GM18870 (cell line): Measurements from ENCODE around the gene CDK13.
A peak's percentile ranks its signal among the peaks of the same experiment; 100 is the strongest.
"Not testable (repeated sequence)": the region's sequence is repeated elsewhere in the genome, so short reads cannot be mapped to it uniquely, and the experiment has no call there.

Source experiments
- ATAC-seq: cut with Tn5 transposase; IDR thresholded peaks from one replicate; pipeline ENCODE4 v1.9.1; 2021; ENCODE audit warnings: moderate library complexity; ENCODE audit not compliant: unreplicated experiment

Gene CDK13

GRCh38 chr7:39949971-39950472, at the start of gene CDK13:
TSS of gene CDK13 (plus strand) at chr7:39950256. CDS start at chr7:39950642, 386 bp downstream.
- peak; percentile 31 for ATAC-seq

DNA sequence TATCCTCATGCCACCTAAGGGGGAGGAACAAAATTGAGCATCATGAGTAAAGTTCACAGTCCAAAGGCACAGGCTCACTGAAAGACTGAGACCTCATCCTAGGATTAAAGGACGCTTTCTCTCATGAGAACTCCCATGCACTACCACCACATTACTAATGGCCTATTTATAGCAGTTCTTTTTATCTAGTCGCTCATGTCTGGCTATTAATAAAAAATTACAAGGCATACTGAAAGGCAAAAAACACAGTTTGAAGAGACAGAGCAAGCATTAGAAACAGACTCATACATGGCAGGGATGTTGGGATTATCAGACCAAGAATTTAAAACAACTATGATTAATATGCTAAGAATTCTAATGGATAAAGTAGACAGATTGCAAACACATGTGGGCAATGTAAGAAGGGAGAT, 46.0 kb upstream of the CDK13 start:
- ATAC-seq, result no peak

DNA sequence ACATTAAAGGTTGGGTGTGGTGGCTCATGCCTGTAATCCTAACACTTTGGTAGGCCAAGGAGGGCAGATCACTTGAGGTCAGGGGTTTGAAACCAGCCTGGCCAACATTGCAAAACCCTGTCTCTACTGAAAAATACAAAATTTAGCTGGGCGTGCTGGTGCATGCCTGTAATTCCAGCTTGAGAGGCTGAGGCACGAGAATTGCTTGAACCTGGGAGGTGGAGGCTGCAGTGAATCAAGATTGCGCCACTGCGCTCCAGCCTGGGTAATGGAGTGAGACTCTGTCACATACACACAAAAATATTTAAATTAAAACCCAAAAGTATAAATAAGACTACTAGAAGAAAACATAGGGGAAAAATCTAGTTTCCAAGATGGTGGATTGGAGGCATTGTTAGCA, 41.9 kb upstream of the CDK13 start:
- no peak for ATAC-seq

- ATAC-seq, result no peak
These were observed 41.1 kb upstream of the CDK13 start for GRCh38 chr7:39908973-39909372.

DNA sequence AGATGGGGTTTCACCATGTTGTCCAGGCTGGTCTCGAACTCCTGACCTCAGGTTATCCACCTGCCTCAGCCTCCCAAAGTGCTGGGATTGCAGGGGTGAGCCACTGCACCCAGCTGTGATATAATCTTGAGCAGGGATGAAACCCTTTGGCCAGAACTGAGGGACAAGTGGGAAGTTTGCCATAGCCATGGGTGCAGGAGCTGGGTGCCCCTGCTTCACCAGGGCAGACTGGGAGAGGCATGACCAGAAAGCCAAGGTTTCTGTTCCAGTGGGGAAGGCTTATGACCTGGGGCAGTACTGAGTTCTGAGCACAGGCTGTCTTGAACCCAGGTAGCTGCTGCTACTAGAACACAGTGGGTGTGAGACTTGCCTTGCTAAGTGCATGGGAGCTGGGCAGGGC, 40.5 kb upstream of the CDK13 start:
- ATAC-seq, result no peak

- no peak for ATAC-seq
These were observed 39.8 kb upstream of the CDK13 start for GRCh38 chr7:39910108-39910869.

DNA sequence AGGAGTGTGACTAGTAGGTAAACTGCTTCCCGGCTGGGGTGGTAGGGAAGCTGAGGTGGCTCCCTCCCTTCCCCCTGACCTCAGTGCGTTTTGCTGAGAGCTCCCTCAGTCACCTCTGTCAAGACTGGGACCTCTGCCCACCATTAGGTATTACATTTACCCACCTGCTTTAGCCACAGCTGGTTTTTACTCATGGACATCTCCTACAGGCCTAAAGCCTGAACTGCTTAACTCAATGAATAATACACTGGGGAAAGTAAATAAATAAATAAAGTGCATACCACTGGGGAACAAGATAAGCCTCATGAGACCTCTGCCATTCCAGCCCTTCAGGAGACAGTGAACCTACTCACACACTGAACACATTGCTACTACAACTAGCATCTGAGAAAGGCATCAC, 38.9 kb upstream of the CDK13 start:
- no peak for ATAC-seq

DNA sequence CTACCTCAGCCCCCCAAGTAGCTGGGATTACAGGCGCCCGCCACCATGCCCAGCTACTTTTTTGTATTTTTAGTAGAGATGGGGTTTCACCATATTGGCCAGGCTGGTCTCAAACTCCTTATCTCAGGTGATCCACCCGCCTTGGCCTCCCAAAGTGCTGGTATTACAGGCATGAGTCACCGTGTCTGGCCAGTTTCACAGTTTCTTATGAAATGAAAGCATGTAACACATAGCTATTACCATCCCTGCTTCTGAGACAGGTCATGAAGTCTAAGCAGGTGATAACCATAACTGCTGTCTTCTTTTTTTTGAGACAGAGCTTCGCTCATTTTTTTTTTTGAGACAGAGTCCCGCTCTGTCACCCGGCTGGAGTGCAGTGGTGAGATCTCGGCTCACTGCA, 34.2 kb upstream of the CDK13 start:
- not testable (repeated sequence) for ATAC-seq

- ATAC-seq, result no peak
These were observed 30.4 kb upstream of the CDK13 start for GRCh38 chr7:39919646-39920045.

DNA sequence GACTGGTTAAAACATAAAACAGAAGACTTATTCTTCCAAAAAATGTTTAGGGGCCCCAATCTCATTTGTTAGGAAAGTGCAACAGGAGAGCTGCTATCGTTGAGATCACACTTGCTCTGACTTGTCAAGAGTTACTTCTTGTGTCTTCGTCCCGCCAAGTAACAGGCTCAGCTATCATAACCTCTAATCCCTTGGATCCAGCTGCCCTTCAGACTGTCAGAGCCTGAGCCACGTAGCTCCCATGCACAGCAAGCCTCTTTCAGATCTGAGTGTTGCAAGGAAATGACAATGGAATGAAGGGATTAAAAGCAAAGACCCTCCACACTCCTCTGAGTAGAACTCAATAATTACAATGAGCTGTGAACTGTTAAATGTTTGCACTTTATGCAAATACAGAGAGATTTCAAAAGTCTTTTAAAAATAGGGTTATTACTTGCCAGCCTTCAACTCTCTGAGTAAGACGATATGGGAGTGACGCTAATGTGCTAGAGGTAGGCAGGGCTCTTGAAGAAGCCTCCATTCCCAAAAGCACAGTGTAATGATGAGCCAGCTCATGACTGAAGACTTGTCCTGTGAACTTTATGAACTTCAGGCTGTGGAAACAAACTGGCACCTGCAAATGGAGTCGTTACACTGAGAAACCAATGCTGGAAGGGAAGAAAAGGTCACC, 28.4 kb upstream of the CDK13 start:
- no peak for ATAC-seq

GRCh38 chr7:39922580-39922979, 27.5 kb upstream of the CDK13 start:
- ATAC-seq, result no peak

GRCh38 chr7:39923091-39923490, 27.0 kb upstream of the CDK13 start:
- no peak for ATAC-seq

- ATAC-seq, result no peak
These were observed 25.9 kb upstream of the CDK13 start for GRCh38 chr7:39924122-39924521.

DNA sequence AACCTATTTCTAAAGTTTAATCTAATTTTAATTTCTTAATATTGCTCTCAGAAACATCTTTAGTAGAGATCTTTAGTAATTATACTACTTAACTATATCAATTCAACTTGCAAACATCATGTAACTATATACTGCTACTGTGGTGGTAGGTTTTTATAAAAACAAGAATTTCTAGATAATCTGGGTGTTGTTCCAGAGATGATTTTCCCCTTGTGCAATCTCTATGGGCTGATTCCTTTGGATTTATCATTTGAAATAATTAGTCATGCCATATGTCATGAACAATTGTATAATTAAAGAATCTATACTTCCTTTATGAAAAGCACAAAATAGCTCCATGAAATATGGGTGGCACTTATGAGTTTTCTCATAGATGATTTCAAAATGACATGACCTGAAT, 23.9 kb upstream of the CDK13 start:
- no peak for ATAC-seq

DNA sequence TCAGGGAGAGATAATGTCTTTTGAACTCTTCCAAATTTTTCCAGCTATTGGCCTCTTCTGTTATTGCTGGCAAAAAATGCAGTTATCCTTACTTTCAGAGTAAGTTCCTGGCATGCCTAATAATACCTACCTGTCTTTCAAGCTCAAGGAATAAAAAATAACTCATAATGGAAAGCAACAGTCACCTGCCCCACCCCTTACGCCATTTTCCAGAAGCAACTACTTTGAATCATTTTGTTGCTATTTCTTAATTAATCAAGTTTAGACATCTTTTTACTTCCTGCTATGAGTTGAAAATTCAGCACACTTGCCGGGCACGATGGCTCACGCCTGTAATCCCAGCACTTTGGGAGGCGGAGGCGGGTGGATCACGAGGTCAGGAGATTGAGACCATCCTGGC, 23.0 kb upstream of the CDK13 start:
- ATAC-seq, result no peak

- ATAC-seq, result no peak
These were observed 15.9 kb upstream of the CDK13 start for GRCh38 chr7:39934132-39934531.

- ATAC-seq, result no peak
These were observed 13.3 kb upstream of the CDK13 start for GRCh38 chr7:39936761-39937160.

- ATAC-seq, result no peak
These were observed 12.5 kb upstream of the CDK13 start for GRCh38 chr7:39937366-39938153.

DNA sequence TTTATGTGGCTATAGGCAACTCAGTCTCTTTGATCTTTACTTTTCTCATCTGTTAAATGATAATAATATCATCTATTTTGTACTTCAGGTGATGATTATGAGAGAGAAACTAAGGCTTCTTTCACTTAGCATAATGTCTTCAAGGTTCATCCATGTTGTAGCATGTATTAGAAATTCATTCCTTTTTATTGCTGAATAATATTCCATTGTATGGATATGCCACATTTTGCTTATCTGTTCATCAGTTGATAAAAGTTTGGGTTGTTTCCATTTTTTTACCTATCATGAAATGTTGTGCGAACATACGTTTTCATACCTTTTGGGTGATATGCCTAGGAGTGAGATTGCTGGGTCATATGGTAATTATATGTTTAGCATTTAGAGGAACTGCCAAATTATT, 7.2 kb upstream of the CDK13 start:
- ATAC-seq, result no peak

- no peak for ATAC-seq
These were observed 3.4 kb upstream of the CDK13 start for GRCh38 chr7:39946693-39947092.

GRCh38 chr7:39948375-39948955, 1.6 kb upstream of the CDK13 start:
- no peak for ATAC-seq
